ENCODE results near the gene NSMF. TPM values are rescaled to one million over a fixed set of nuclear protein-coding genes. Genes with fewer than 3 reads are reported as not detected.

The NSMF gene
- total RNA-seq, 1 experiment from 2014 or later = 73.4 TPM

DNA sequence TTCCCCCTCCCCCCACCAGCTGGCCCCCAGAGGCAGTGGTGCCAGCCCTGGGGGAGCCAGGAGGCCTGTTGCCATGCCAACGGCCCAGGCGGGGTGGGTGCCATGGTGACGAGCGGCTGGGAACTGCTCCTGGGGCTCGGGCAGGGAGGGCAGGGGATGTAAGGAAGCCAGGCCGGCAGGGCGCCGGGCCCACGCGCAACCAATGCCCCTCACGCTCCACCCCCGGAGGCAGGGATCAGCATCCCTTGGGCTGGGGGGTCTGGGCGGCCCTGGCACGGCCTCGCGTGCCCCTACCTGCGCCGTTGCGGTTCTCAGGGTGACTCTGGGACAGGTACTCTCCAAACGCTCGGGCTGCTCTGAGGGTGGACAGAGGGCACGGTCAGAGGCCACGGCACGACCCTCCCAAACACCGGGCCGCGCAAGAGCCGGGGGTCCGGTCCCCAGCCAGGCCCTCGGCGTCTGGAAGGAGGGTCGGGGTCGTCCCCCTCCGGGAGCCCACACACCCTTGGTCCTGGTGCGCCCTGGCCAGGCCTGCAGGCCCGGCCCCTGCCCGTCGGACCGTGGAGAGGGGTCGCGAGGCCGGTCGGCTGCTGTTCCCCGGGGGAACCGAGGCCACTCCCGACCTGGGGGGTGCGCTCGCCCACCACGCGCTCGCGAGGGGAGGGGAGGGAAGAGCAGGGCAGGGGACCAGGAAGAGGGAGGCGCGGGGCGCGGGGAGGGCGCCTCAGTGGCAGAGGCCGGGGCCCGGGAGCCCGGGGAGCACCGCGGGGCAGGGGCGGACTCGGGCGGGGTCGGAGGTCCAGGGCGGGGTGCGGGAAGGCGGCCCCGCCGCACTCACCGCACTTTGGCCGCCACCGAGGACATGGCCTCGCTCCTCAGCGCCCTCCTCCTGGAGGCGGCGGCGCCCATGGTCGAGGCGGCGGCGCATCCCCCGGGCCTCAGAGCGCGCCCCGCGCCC lies 661 bp downstream of the NSMF start:
- H3K9me2 ChIP-seq (ENCODE audit: insufficient read depth) = no peaks in the 10 kb centered on the region
- ChIA-PET POLR2A (ENCODE audit: unreplicated experiment) (interaction anchor here (0.6 kb wide), 1 partner anchor 269 kb away, joined by 7 read pairs; no protein-coding TSS in a partner anchor), CTCF (interaction anchor here (0.6 kb wide), 1 partner anchor 55 kb away, joined by 6 read pairs; no protein-coding TSS in a partner anchor)
- DNase-seq = no peak
- H3K4me2 ChIP-seq = peak overlapping the region; percentile 82
- 0 out of 2 replicates have a peak, but pooled peaks cover 4% of the 10 kb centered on the region for H3K4me1 ChIP-seq (replicated peaks; ENCODE audit: insufficient read depth)
- H3K79me2 ChIP-seq (ENCODE audit: low read depth) = 0 out of 2 replicates have a peak, but pooled peaks cover 3% of the 10 kb centered on the region
- TF ChIP-seq EZH2 (IDR thresholded peaks at IDR 0.05; ENCODE audit: low read depth) = no peak
- TF ChIP-seq, protein P1, sequence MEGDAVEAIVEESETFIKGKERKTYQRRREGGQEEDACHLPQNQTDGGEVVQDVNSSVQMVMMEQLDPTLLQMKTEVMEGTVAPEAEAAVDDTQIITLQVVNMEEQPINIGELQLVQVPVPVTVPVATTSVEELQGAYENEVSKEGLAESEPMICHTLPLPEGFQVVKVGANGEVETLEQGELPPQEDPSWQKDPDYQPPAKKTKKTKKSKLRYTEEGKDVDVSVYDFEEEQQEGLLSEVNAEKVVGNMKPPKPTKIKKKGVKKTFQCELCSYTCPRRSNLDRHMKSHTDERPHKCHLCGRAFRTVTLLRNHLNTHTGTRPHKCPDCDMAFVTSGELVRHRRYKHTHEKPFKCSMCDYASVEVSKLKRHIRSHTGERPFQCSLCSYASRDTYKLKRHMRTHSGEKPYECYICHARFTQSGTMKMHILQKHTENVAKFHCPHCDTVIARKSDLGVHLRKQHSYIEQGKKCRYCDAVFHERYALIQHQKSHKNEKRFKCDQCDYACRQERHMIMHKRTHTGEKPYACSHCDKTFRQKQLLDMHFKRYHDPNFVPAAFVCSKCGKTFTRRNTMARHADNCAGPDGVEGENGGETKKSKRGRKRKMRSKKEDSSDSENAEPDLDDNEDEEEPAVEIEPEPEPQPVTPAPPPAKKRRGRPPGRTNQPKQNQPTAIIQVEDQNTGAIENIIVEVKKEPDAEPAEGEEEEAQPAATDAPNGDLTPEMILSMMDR (conservative IDR thresholded peaks at IDR 0.05) = no peak
- H2AFZ ChIP-seq = peak overlapping the region; percentile 68
- H3K27ac ChIP-seq = no peak overlapping the region
- no peaks in the 10 kb centered on the region for H3K27me3 ChIP-seq (ENCODE audit: insufficient read depth, low read depth)
- peaks cover 9% of the 10 kb centered on the region; the same call in 1 of the 2 replicates for H3F3A ChIP-seq (ENCODE audit: insufficient read depth, low read depth)
- H3K36me3 ChIP-seq (ENCODE audit: low read depth) = peaks cover 3% of the 10 kb centered on the region; the same call in 1 of the 2 replicates
- H3K4me3 ChIP-seq = peak overlapping the region; percentile 68
- H3K9me3 ChIP-seq (ENCODE audit: insufficient read depth, low read depth) = no peaks in the 10 kb centered on the region
- intact Hi-C loops (cut with micrococcal nuclease; ENCODE audit: unreplicated experiment) = loop anchor here (1.0 kb wide), 1 partner anchor 48 kb away; no protein-coding TSS in a partner anchor
- BruUV-seq (replicated peaks) = no TSS peak
- no peaks in the 10 kb centered on the region for H4K20me1 ChIP-seq (ENCODE audit: insufficient read depth)

DNA sequence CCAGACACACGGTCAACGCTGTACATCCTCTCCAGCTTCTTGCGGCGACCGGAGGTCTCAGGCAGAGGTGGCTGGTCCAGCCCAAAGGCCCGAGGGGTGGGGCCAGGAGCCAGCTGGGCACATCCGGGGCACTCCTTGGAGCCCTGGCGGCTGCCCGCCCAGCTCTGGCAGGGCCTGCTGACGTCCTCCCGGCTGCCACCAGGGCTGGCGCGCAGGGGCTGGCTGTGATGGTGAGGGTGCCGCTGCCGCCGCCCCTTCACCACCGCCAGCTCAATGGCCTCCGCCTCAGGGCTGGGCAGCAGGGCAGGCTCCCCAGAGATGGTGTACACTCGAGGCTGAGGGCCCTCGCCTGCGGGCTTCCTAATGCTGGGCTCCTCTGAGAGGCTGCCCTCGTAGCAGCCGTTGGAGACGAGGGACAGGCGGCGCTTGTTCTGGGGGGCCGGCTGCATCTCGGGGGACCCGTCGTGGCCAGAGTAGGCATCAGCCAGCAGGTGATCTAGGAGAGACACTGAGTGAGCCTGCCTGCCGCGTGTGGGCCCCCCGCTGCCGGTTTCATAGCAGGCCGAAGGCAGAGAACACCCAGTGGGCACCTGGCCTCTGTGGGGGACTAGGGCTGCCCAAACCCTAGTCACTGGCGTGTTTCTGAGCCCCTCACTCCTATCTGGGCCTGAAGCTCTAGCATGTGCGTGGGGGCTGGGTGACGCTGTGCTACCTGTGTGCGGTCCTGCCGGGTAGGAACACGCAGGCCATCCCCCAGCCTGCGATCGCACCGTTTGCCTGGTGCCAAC lies 1.5 kb downstream of the NSMF start:
- Histone ChIP-seq H3K79me2 (ENCODE audit: low read depth) (0 out of 2 replicates have a peak, but pooled peaks cover 3% of the 10 kb centered on the region), H3K4me1 (replicated peaks; ENCODE audit: insufficient read depth) (0 out of 2 replicates have a peak, but pooled peaks cover 4% of the 10 kb centered on the region), H3K27ac (no peak overlapping the region), H3K27me3 (ENCODE audit: insufficient read depth, low read depth) (no peaks in the 10 kb centered on the region), H3K4me3 (no peak overlapping the region; the same call in 1 of the 2 replicates), H3K9me2 (ENCODE audit: insufficient read depth) (no peaks in the 10 kb centered on the region), H2AFZ (no peak overlapping the region), H4K20me1 (ENCODE audit: insufficient read depth) (no peaks in the 10 kb centered on the region), H3F3A (ENCODE audit: insufficient read depth, low read depth) (peaks cover 9% of the 10 kb centered on the region; the same call in 1 of the 2 replicates), H3K36me3 (ENCODE audit: low read depth) (peaks cover 3% of the 10 kb centered on the region; the same call in 1 of the 2 replicates), H3K9me3 (ENCODE audit: insufficient read depth, low read depth) (no peaks in the 10 kb centered on the region), H3K4me2 (peak overlapping the region; percentile 82)
- ChIA-PET CTCF (interaction anchor here (0.6 kb wide), 1 partner anchor 55 kb away, joined by 6 read pairs; no protein-coding TSS in a partner anchor), POLR2A (ENCODE audit: unreplicated experiment) (interaction anchor here (0.6 kb wide), 1 partner anchor 56 kb away, joined by 6 read pairs; no protein-coding TSS in a partner anchor)
- TF ChIP-seq EZH2 (IDR thresholded peaks at IDR 0.05; ENCODE audit: low read depth) = no peak
- TF ChIP-seq, protein P1 (conservative IDR thresholded peaks at IDR 0.05) = no peak
- DNase-seq = no peak
- BruUV-seq (replicated peaks) = TSS peak; percentile 32
- intact Hi-C loops (cut with micrococcal nuclease; ENCODE audit: unreplicated experiment) = no loop called here
